Nephron progenitor cell (in vitro differentiated cells): ENCODE results near the gene WWOX.
A peak's percentile ranks its signal among the peaks of the same experiment; 100 is the strongest.

ENCODE experiments used
- DNase-seq: peaks from one replicate; pipeline ENCODE4 v3.0.0; 2021
- H3K27ac Mint-ChIP-seq: 2 replicates; pipeline ENCODE4 v1.8.0; 2021; ENCODE audit warnings: mild to moderate bottlenecking, moderate library complexity, mixed read lengths
- H3K27me3 Mint-ChIP-seq: 2 replicates; pipeline ENCODE4 v1.8.0; 2021; ENCODE audit warnings: mild to moderate bottlenecking, low read depth, mixed read lengths; ENCODE audit not compliant: poor library complexity
- H3K36me3 Mint-ChIP-seq: 2 replicates; pipeline ENCODE4 v1.8.0; 2021; ENCODE audit warnings: low read depth, mixed read lengths
- H3K4me1 Mint-ChIP-seq: 2 replicates; pipeline ENCODE4 v1.8.0; 2021; ENCODE audit warnings: mixed read lengths
- H3K4me3 Mint-ChIP-seq: 2 replicates; pipeline ENCODE4 v1.8.0; 2021; ENCODE audit warnings: mild to moderate bottlenecking, moderate library complexity, mixed read lengths
- H3K9me3 Mint-ChIP-seq: 2 replicates; pipeline ENCODE4 v1.8.0; 2021; ENCODE audit warnings: mild to moderate bottlenecking, moderate library complexity, mixed read lengths
- CTCF ChIP-seq: fragments of 200-600 bp; sonication (generic); IDR thresholded peaks from 2 replicates; pipeline ENCODE4 v1.5.0; 2021; ENCODE audit warnings: antibody characterized with exemption

WWOX gene

GRCh38 chr16:78170494-78170933, 71.1 kb downstream of the WWOX start:
- H3K4me3 Mint-ChIP-seq: no peak overlapping the region
- peaks cover 4% of the 10 kb centered on the region for H3K27me3 Mint-ChIP-seq
- DNase-seq: no peak
- TF ChIP-seq CTCF: no peak
- H3K9me3 Mint-ChIP-seq: peaks cover 9% of the 10 kb centered on the region
- H3K36me3 Mint-ChIP-seq: peaks cover 44% of the 10 kb centered on the region
- peaks cover 24% of the 10 kb centered on the region for H3K4me1 Mint-ChIP-seq
- no peak overlapping the region for H3K27ac Mint-ChIP-seq

DNA sequence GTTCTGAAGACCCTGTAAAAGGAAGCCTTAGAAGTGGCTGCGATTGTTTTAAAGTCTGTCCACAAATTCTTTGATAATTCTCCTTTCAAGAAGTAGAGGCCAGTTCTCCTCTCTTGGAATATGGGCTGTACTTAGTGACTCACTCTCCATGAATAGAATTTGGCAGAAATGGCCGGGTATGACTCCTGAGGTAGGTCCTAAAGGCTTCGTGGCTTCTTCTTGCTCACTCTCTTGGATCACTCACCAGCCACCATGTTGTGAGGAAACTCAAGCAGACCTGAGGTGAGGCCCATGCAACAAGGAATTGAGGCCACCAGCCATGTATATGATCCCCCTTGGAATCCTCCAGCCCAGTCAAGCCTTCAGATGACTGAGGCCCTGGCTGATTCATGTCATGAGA, 75.8 kb downstream of the WWOX start:
- Mint-ChIP-seq H3K4me1 (peaks cover 52% of the 10 kb centered on the region), H3K4me3 (no peak overlapping the region), H3K27ac (no peak overlapping the region), H3K27me3 (no peaks in the 10 kb centered on the region), H3K9me3 (peaks cover 10% of the 10 kb centered on the region), H3K36me3 (peaks cover 18% of the 10 kb centered on the region)
- DNase-seq: no peak
- no peak for TF ChIP-seq CTCF

DNA sequence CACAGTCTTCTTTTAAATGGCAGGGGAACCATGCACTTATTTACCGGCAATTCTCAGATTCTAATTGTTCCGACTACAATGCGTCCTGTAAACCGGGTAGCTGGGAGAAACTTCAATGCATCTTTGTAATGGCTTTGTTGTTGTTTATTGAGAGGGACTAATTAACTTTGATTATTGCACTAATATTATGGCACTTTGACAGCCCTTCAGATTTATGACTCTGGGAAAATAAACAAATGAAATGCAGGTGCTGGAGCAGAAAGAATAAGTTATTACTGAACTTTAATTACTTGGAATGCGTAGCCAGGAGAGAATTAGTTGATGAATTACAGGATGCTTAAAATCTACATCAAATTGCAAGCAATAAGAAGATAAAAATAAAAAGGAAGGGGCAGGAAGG, 77.0 kb downstream of the WWOX start:
- no peak for TF ChIP-seq CTCF
- Mint-ChIP-seq H3K36me3 (peaks cover 18% of the 10 kb centered on the region), H3K9me3 (peaks cover 10% of the 10 kb centered on the region), H3K4me3 (no peak overlapping the region), H3K27me3 (peaks cover 3% of the 10 kb centered on the region), H3K4me1 (peaks cover 53% of the 10 kb centered on the region), H3K27ac (no peak overlapping the region)
- no peak for DNase-seq

DNA sequence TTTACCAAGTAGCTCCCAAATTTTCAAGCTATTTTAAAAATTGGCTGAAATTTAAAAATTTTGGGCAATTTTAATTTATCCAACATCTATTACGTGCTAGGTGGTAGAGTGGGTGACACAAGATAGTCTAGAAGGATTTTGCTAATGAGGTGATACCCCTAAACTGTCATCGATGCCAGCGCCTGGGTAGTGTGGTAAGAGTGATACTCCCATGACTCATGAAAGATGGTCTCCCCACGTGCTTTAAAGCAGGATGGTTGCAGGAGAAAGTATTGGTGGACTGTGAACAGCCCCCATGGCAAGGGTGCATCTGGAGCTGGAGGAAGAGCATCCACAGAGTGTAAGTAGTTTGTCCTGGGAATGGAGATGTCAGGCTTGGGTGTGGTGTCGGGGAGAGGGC, 77.8 kb downstream of the WWOX start:
- no peak for DNase-seq
- Mint-ChIP-seq H3K36me3 (peaks cover 18% of the 10 kb centered on the region), H3K9me3 (peaks cover 10% of the 10 kb centered on the region), H3K4me1 (peaks cover 46% of the 10 kb centered on the region), H3K27me3 (peaks cover 3% of the 10 kb centered on the region), H3K27ac (peak overlapping the region; percentile 87), H3K4me3 (no peak overlapping the region)
- no peak for TF ChIP-seq CTCF

DNA sequence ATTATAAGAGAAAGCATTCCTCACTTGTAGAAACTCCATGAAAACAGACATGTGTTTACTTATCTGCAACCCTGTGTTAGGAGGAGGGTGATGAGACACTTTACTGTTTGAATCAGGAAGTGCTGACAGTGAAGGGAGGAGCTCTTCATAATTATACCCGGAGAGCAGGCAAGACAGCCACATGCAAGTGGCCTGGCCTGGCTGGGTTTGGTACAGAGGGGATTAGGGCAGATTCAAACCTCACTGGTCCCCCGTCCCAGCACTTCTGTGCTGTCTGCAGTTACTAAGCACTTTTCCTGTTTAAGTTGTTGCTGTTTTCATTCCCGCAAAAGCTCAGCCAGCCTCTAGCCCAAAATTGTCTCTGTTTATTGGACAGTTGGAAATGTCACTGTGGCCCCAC, 78.5 kb downstream of the WWOX start:
- H3K27ac Mint-ChIP-seq: peak overlapping the region; percentile 87
- H3K36me3 Mint-ChIP-seq: peaks cover 18% of the 10 kb centered on the region
- TF ChIP-seq CTCF: no peak
- H3K9me3 Mint-ChIP-seq: peaks cover 10% of the 10 kb centered on the region
- H3K4me3 Mint-ChIP-seq: no peak overlapping the region
- peaks cover 40% of the 10 kb centered on the region for H3K4me1 Mint-ChIP-seq
- DNase-seq: no peak
- peaks cover 3% of the 10 kb centered on the region for H3K27me3 Mint-ChIP-seq

GRCh38 chr16:78179666-78180065, 80.2 kb downstream of the WWOX start:
- no peak overlapping the region for H3K27ac Mint-ChIP-seq
- TF ChIP-seq CTCF: no peak
- DNase-seq: no peak
- H3K27me3 Mint-ChIP-seq: peaks cover 3% of the 10 kb centered on the region
- peaks cover 12% of the 10 kb centered on the region for H3K36me3 Mint-ChIP-seq
- peaks cover 10% of the 10 kb centered on the region for H3K9me3 Mint-ChIP-seq
- H3K4me1 Mint-ChIP-seq: peaks cover 51% of the 10 kb centered on the region
- H3K4me3 Mint-ChIP-seq: no peak overlapping the region
